Measurements from ENCODE around the gene PGGHG.

- TF ChIP-seq EZH2 (IDR thresholded peaks at IDR 0.05; ENCODE audit: borderline replicate concordance, low read length), result no peak
- TF ChIP-seq, protein P1, sequence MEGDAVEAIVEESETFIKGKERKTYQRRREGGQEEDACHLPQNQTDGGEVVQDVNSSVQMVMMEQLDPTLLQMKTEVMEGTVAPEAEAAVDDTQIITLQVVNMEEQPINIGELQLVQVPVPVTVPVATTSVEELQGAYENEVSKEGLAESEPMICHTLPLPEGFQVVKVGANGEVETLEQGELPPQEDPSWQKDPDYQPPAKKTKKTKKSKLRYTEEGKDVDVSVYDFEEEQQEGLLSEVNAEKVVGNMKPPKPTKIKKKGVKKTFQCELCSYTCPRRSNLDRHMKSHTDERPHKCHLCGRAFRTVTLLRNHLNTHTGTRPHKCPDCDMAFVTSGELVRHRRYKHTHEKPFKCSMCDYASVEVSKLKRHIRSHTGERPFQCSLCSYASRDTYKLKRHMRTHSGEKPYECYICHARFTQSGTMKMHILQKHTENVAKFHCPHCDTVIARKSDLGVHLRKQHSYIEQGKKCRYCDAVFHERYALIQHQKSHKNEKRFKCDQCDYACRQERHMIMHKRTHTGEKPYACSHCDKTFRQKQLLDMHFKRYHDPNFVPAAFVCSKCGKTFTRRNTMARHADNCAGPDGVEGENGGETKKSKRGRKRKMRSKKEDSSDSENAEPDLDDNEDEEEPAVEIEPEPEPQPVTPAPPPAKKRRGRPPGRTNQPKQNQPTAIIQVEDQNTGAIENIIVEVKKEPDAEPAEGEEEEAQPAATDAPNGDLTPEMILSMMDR (conservative IDR thresholded peaks at IDR 0.05 in 1 of 2, IDR thresholded peaks at IDR 0.05 in 1 of 2; ENCODE audit: extremely low read depth in 1 of 2, insufficient read depth in 1 of 2, low read depth in 1 of 2, low read length in 2 of 2), result no peak
Measured at GRCh38 chr11:329886-330253, 40.9 kb downstream of the PGGHG start.
